ENCODE measurements around the gene TLX3. TPM values are rescaled to one million over a fixed set of nuclear protein-coding genes. Genes with fewer than 3 reads are reported as not detected.
"Not testable (repeated sequence)": the region's sequence is repeated elsewhere in the genome, so short reads cannot be mapped to it uniquely, and the experiment has no call there.

The TLX3 gene
- total and polyA plus RNA-seq, 7 donors: not detected

DNA sequence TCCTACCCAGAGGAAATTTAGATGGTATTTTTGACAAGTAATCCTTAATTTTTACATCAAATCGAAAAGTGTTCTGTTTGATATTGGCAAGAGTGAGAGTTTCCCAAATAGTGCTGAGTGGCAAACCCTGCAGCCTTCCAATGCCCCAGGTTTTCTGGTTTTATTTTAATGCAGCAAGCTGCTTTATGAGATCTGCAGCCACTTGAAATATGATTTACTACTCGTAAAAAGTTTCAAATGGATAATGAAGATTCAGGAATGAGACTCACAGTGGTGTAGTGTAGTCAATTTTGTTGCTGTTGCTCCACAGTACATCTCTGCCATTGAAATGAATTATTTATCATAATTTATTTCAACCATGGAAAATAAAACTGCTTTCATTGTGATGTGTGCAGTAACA is 23.6 kb upstream of the TLX3 start:
- no peaks in the 10 kb centered on the region for H3K36me3 ChIP-seq (ENCODE audit: insufficient read depth in 1 of 2, low read depth in 1 of 2)
- intact Hi-C loops (cut with DNase I): no loop called here
- DNase-seq: no peak
- no peaks in the 10 kb centered on the region for H3K4me1 ChIP-seq
- no peak overlapping the region for H3K27ac ChIP-seq
- H3K9me3 ChIP-seq: no peaks in the 10 kb centered on the region
- H3K27me3 ChIP-seq (ENCODE audit: insufficient read depth in 3 of 3, low read length in 2 of 3): peaks cover 0 to 3% (median 0%) of the 10 kb centered on the region in 3 donors
- WGBS, 3 donors: 80 to 90% (median 83%) methylated on average over 2 of the region's 2 CpGs
- TF ChIP-seq, protein P1, sequence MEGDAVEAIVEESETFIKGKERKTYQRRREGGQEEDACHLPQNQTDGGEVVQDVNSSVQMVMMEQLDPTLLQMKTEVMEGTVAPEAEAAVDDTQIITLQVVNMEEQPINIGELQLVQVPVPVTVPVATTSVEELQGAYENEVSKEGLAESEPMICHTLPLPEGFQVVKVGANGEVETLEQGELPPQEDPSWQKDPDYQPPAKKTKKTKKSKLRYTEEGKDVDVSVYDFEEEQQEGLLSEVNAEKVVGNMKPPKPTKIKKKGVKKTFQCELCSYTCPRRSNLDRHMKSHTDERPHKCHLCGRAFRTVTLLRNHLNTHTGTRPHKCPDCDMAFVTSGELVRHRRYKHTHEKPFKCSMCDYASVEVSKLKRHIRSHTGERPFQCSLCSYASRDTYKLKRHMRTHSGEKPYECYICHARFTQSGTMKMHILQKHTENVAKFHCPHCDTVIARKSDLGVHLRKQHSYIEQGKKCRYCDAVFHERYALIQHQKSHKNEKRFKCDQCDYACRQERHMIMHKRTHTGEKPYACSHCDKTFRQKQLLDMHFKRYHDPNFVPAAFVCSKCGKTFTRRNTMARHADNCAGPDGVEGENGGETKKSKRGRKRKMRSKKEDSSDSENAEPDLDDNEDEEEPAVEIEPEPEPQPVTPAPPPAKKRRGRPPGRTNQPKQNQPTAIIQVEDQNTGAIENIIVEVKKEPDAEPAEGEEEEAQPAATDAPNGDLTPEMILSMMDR (IDR thresholded peaks at IDR 0.05): no peak
- ATAC-seq: no peak
- H3K4me3 ChIP-seq: no peak overlapping the region

DNA sequence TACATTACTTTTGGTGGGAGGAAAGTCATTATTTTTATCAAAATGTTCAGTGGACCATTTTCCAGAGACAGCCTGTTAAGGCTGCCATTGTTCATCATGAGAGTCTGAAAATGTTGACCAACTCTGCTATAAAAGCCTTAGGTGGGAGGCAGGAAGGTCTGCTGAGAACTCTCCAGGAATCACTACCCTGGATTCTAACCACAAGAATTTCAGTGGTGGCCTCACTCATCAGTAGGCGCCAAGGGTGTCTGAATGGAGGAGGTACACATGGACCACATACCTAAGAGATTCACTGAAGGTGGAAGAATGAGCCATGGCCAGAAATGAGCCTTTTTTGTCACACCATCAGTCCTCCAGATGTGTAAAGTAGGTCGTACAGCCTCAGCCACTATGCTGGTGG is 21.0 kb upstream of the TLX3 start:
- WGBS, 3 donors: 82 to 90% (median 82%) methylated on average over 2 of the region's 2 CpGs
- peaks cover 0 to 5% (median 0%) of the 10 kb centered on the region in 3 donors for H3K27me3 ChIP-seq (ENCODE audit: insufficient read depth in 3 of 3, low read length in 2 of 3)
- DNase-seq (no peak), ATAC-seq (no peak)
- no peak overlapping the region for H3K4me3 ChIP-seq
- no peak overlapping the region for H3K27ac ChIP-seq
- TF ChIP-seq, protein P1 (IDR thresholded peaks at IDR 0.05): no peak
- no peaks in the 10 kb centered on the region for H3K36me3 ChIP-seq (ENCODE audit: insufficient read depth in 1 of 2, low read depth in 1 of 2)
- H3K9me3 ChIP-seq: no peaks in the 10 kb centered on the region
- no peaks in the 10 kb centered on the region for H3K4me1 ChIP-seq
- intact Hi-C loops (cut with DNase I): no loop called here

DNA sequence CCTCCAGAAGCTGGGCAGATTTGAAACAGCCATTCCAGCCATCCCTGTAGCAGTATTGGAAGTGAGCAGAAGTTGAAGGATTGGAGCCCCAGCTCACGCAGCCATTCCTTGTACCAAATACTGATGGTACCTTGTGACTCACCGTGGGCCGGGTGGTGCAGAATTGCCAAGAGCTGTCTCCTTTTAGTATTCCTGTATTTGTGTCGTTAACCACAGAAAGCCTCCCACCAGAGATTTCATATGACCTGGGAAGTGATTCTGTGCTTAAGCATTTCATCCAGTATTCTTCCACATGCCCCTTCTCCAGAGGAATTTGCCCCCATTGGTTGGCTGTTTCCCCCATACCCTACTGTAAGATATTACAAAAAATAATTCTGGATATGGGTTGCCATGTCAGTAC is 17.7 kb upstream of the TLX3 start:
- intact Hi-C loops (cut with DNase I): no loop called here
- DNase-seq (no peak), ATAC-seq (no peak)
- Histone ChIP-seq H3K9me3 (no peaks in the 10 kb centered on the region), H3K36me3 (ENCODE audit: insufficient read depth in 1 of 2, low read depth in 1 of 2) (no peaks in the 10 kb centered on the region), H3K27ac (no peak overlapping the region), H3K4me3 (no peak overlapping the region), H3K27me3 (ENCODE audit: insufficient read depth in 3 of 3, low read length in 2 of 3) (peaks cover 0 to 8% (median 0%) of the 10 kb centered on the region in 3 donors), H3K4me1 (no peaks in the 10 kb centered on the region)
- WGBS, 3 donors: 91 to 95% (median 93%) methylated on average over 4 of the region's 4 CpGs
- TF ChIP-seq, protein P1 (IDR thresholded peaks at IDR 0.05): no peak

DNA sequence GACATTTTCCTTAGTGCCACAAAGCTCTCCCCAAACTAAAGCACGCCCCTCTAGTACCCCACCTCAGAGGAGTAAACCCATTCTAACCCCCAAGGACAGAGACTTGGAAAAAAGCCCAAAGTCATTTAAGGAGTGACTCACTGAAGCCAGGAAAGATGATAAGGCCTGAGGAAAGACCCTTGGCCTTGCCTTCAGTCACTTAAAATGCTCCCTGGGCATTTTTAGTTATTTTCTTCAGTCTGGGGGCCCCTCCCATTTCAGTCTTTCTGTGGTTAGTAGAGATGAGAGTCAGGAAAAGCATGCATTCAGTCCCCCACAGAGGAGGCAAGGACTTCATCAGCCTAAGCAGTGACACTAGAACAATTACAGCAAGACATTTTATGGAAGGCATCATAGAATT is 13.7 kb upstream of the TLX3 start:
- H3K4me3 ChIP-seq: no peak overlapping the region
- ATAC-seq (no peak), DNase-seq (no peak)
- H3K4me1 ChIP-seq: no peaks in the 10 kb centered on the region
- TF ChIP-seq, protein P1 (IDR thresholded peaks at IDR 0.05): no peak
- no peak overlapping the region for H3K27ac ChIP-seq
- H3K27me3 ChIP-seq (ENCODE audit: insufficient read depth in 3 of 3, low read length in 2 of 3): peaks cover 0 to 8% (median 0%) of the 10 kb centered on the region in 3 donors
- 70 to 79% (median 71%) methylated on average over 1 of the region's 1 CpG for WGBS, 3 donors
- H3K36me3 ChIP-seq (ENCODE audit: insufficient read depth in 1 of 2, low read depth in 1 of 2): no peaks in the 10 kb centered on the region
- intact Hi-C loops (cut with DNase I): no loop called here
- no peaks in the 10 kb centered on the region for H3K9me3 ChIP-seq

DNA sequence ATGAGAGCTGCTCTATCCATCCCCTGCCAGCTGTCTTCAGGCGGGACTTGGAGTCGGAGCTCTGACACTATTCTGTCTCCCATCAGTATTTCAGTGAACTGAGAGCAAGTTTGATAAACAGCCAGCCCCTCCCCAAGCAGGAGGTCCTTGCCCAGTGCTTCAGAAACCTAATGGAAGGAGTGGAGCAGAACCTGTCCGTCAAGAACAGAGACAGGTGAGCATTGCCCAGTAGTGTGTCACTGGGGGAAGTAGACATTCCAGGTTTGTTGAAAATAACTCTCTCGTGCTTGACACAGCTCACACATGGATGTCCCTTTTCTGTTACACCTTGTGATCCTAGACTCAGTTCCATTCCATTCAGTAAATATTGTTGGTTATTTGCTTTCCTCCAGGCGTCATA is 13.2 kb upstream of the TLX3 start:
- ATAC-seq (no peak), DNase-seq (no peak)
- WGBS, 3 donors: 85 to 89% (median 88%) methylated on average over 5 of the region's 5 CpGs
- no peaks in the 10 kb centered on the region for H3K9me3 ChIP-seq
- no peak overlapping the region for H3K4me3 ChIP-seq
- H3K36me3 ChIP-seq (ENCODE audit: insufficient read depth in 1 of 2, low read depth in 1 of 2): no peaks in the 10 kb centered on the region
- peaks cover 0 to 8% (median 0%) of the 10 kb centered on the region in 3 donors for H3K27me3 ChIP-seq (ENCODE audit: insufficient read depth in 3 of 3, low read length in 2 of 3)
- H3K27ac ChIP-seq: no peak overlapping the region
- intact Hi-C loops (cut with DNase I): no loop called here
- TF ChIP-seq, protein P1 (IDR thresholded peaks at IDR 0.05): no peak
- H3K4me1 ChIP-seq: no peaks in the 10 kb centered on the region

DNA sequence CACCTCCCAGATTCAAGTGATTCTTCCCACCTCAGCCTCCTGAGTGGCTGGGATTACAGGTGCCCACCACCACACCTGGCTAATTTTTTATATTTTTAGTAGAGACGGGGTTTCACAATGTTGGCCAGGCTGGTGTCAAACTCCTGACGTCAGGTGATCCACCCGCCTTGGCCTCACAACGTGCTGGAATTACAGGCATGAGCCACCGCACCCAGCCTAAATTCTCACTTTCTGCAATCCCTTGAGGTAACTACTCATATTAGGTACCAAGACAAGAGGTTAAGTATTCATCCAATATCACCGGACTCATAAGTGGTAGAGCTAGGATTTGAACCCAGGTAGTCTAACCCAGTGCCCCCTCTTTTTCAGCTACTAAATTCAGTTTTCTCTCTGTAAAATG is 11.1 kb upstream of the TLX3 start:
- intact Hi-C loops (cut with DNase I); DNase-seq; ATAC-seq; H3K4me3 ChIP-seq; H3K36me3 ChIP-seq (ENCODE audit: insufficient read depth in 1 of 2, low read depth in 1 of 2); H3K9me3 ChIP-seq; H3K27ac ChIP-seq; H3K27me3 ChIP-seq (ENCODE audit: insufficient read depth in 3 of 3, low read length in 2 of 3); H3K4me1 ChIP-seq: not testable (repeated sequence)
- WGBS, 3 donors: 94 to 96% (median 96%) methylated on average over 6 of the region's 6 CpGs
